Occipital lobe (tissue), 2 donors: ENCODE measurements around the gene DPYSL3. TPM values are rescaled to one million over a fixed set of nuclear protein-coding genes. Genes with fewer than 3 reads are reported as not detected.

Experiments used
- DNase-seq: peaks from one replicate; lab custom pipeline; 2025; lab: John Stamatoyannopoulos, UW
- total RNA-seq: library from RNA; depleted of rRNA; stranded (reverse); fragments of >200 nt; gene quantifications from one replicate; pipeline ENCODE4 v1.2.3, GENCODE V29; 2014

DPYSL3 gene
- total RNA-seq, 1 donor from 2014 or later = 977 TPM

DNA sequence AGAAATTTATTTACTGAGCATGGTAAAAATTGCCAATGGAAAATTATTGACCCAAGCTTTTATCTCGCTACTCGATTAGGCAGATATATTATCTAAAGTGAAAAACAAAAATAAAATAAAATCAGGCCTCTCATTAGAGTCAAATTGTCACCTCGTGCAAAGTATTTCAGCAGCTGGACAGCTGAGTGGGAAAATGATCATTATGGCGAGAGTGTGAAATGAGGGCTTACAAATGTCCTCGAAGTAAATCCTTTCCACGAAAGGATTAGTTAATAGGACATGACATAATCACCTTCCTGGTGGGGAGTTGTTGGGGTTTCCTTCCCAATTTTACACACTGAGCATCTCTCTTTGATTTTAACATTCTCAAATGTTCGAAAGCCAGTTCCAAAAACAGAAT is 5.4 kb upstream of the DPYSL3 start:
- no peak for DNase-seq

DNA sequence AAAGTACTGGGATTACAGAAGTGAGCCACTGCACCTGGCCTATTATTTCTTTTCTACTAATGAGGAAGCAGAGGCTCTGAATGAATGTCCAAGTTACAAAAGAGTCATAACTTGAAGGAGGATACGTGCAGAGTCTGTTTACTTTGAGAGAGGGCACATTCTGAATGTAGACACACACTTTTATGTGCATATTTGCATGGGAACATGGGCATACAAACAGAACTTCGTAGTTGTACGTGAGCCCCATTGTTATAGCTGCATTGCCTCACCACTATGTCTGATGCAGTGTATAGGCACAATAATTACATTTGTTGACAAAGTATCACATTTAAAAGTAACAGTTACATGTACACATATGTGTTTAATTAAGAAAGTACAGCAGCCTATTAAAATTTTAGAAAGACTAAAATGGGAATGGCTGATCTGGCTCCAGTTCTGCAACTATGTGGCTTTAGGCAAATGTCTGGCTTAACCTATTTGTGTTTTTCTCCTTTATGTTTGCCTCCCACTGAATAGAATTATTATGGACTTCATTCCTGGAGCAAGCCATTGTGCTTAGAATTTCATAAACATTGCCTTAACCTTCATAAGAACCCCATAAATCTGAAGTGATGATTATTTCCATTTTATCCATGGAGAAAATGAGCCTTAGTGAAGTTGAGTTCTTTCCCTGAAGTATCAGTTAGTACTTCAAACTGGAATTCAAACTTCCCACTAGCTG is 3.0 kb upstream of the DPYSL3 start:
- DNase-seq = no peak

DNA sequence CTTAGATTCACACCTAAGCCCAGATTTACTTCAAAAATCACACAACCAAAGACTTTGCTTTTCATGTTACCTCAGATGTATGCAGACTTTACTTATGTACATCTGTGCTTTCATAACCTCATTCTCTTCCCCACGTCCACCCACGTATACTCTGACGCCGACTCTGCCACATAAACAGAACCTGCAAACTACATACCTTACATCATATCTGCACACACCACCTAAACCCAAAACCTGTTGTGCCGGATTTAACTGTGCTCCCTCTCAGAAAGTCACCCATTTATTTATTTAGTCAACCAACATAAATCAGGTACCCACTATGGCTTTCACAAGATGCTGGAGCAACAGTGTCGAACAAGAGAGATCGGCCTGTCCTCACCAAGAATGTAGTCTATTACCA is 1.0 kb upstream of the DPYSL3 start:
- no peak for DNase-seq

DNA sequence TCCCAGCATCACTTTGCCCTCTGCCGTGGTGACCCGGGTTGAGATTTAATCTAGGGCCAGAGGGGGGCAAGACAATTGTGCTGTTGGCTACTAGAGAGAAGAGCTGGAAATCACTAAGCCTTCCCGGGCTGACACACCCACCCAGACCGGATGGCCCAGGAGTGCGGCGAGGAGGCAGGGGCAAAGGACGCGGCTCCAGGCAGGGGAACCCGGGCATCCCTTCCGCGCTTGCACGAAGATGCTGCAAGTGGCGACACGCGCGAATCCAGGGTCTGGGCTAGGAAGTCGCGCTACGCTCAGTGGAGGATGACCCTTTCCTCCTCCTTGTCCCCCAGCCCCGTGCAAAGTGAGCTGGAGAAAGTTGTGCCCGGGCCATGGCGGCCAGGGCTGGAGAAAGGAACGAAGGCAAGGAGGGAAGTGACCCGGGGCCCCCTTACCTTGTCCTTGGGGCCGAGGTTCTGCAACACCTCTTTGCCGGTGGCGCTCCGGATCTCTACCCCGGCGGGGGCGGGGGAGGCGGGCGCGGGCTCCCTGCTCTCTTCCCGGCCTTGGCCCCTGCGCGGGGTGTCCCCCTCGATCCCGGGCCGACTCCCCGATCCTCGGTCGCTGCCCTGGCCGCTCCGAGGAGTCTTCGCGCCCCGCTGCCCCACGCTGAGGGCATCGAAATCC is 693 bp downstream of the DPYSL3 start:
- DNase-seq = no peak

DNA sequence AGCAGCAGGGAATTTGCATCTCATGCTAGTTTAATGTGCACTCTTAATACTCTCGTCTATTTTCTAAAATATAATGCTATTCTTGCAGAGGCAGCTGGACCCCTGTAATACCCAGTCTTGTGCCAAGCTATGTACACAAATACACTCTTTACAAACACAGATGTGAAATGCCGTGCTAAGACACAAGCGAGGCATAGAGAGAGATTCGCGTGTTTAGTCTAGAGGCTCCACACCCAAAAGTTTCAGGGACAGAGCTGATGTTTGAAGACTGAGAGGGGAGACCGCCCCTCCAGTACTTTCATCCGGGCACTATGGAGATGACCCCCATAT is 1.2 kb downstream of the DPYSL3 start:
- DNase-seq = no peak

DNA sequence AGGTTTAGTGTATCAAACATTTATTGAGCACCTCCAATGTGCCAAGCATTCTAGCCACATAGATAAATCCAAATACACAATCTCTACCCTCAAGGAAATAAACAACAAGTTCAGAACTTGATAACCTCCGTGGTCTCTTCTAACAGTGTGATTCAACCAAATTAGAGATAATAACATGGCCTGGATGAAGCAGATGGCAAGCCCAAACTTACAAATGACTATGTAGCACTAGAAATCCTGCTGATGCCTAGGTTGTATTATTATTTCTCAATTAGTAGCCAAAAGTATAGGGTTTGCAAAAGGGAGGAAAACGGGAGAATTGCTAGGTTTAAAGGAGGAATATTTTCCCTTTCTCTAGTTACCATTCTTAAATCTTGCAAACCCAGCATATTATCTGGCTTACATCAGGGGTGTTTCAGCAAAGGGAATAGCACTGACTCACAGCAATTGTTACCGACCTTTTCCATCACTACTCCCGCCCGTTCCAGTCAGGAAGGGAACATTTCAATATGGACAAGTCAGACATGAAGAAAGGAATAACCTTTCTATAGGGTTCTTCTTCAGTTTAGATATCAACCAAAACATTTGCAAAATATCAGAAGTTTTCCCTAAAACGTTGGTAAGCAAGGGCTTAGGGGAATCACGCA is 2.3 kb downstream of the DPYSL3 start:
- no peak for DNase-seq

DNA sequence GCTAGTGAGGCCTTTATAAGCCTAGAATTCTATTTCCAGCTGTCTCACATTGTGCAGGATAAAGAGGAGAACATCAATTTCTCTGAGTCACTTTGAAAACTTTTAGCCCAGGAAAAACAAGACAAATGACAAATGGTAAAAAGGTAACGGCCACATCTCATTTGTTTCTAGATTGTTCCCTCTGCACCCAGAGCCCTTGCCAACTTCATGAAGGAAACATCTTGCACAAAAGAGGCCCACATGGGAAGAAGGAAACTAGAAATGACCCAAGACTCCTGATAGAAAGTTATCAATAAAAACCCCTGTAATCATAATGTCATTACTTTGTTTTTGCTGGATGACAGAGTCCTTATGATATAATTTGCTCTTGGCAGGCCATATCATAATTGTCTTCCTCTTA is 5.3 kb downstream of the DPYSL3 start:
- DNase-seq = no peak

DNA sequence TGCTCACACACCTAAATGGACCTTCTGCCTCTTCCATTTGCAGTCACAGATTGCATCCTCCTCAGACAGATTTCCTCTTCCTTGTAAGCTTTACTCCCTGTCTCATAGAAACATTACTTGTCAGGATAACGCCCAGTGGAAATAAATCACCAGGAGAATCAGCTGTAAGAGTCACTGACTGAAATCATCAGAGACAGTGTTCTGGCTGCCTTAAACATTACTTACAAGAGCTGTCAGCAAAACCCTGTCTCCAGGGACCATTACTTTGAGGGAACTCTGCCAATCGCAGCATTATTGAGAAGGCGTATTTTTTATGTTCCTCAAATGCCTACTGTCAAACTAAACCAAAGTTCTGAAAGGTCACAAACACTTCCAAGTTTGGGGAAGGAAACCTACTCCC is 5.9 kb downstream of the DPYSL3 start:
- no peak for DNase-seq

DNA sequence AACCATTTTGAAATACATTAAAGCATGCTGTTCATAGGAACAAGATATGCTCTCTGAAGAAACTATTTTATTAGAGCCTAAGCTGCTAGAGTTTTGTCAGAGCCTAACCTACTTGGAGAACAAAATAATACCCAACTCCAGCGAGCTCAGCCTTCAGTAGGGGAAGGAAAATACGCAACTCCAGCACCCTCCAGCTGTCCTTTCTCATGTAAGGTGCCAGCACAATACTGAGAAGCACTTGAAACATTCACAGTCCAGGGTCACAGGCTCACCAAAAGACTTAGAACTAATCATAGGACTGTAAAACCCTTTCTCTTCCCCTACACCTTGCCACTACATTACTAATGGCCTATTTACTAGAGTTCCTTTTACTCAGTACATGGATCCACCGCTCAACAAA is 18.9 kb downstream of the DPYSL3 start:
- DNase-seq = no peak

DNA sequence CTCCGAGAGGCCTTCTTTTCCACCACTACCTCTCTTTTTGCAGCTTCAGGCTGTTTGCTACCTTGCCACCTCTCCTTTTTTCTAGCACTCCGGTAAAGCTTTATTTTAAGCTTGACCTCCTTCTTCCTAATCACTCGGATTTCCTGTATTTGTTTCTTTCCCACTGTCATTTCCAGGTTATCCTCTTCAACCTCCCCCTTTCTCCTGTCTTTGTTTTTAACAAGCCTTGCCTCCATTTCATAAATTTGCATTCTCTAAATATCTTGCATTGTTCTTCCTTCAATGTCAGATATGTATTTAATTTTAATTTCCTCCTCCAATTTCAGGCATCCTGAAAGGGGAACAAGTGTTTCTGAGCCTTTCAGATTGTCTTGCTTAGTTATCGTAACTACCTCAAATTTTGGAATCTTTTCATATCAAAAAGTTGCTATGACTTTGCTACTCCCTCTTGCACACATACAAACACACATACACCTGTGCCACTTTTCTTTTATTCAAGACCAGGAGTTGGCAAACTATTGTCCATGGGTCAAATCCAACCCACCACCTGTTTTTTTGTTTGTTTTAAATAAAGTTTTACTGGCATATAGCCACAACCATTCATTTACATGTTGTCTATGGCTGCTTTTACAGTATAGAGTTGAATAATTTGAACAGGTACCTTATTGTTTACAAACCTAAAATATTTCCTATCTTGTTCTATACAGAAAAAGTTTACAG is 22.7 kb downstream of the DPYSL3 start:
- DNase-seq = no peak

DNA sequence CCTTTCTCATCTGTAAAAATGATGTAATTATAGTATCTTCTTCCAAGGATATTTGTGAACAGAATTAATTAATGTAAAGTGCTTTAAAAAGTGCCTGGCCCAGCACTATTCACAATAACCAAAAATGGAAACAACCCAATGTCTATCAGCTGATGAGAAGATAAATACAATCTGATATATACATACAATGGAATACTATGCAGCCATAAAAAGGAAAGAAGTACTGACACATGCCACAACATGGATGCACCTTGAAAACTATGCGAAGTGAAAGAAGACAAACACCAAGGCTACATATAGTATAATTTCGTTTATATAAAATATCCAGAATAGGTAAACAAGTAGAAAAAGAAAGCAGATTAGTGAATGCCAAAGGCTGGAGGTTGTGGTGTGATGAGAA is 24.1 kb downstream of the DPYSL3 start:
- no peak for DNase-seq

DNA sequence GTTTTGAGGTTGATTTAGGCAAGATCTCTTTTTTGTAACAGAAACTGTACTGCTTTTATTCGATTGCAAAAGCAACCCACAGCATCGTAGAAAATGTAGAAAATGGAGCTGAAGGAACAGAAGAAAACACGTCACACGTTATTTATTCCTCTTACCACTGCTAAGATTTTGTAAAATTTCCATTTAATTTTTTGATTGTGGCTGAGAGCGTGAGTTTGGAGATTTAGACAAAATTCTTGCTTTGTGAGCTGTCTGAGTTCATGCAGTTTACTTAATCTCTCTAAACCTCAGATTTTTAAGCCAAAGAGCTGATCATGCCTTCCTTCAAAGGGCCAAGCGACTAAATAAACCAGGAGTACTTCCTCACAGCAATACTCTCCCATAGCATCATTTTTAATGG is 24.8 kb downstream of the DPYSL3 start:
- DNase-seq = no peak

DNA sequence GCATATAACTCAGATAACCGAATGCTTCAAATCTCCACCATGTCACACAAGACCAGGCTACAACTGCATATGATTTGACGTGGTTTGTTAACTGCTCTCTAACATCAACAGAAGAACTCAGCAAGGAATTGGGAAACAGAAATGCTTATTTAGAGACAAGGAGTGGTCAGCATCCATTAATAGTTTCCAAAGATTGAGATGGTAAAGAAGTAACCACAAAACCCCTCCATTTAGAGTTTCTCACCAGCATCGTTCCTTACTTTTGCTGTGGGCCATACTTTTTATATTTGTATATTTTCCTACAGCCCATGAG is 25.2 kb downstream of the DPYSL3 start:
- DNase-seq = no peak

DNA sequence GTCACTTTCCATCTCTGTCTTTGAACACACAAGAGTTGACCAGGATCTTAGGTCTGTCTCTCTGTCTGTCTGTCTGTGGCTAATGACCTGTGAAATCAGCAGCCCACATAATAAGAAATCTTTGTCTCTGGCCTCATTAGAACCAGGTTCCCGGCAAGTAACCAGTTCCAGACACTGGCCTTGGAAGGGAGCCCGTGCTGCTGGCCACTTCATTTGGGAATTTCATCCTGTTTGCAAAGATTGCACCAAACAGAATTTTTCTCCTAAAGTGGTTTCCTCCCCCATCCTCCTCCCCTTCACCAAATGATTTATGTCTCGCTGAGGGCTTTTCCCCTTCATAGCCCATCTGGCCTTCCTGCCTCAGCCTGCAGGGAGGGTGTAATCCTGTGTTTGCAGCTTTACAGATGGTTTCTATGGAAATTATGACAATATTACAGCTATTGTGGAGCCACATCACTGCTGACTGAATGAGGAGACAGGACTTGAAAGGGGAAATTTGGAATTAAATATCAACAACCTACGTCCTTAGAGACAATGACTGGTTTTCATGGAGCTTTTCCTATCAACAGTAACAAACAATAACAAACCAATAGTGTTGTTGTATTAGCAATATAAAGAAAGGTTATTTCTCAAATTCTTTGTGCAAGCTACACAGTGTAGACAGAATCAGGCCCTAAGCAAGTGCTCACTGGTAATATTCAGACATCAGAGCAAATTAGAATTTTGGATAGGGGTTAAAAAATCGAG is 25.7 kb downstream of the DPYSL3 start:
- DNase-seq = no peak

DNA sequence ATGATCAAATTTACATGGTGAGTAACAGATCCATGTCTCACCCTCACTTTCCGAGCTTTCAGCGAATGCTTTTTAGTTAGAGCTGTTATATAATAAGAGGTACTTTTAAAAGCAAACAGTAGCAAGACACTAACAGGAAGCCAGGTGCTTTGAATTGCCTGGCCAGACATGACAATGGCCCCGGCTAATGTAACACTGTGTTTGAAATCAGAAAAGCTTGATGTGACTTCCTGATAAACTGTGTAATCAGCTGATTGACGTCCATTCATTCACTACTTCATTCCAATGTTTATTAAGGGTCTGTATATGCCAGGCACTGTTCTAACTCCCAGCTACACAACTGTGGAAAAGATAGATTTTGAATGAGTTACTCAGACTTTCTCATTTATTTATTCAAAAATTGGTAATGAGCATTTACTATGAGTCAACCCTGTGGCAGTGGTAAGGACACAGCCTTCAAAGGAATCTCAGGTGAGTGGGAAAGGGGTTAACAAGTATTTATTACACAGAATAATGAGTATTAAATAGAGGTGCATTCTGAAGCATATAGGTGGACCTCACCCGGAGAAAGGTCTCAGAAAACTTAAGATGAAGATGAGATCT is 26.6 kb downstream of the DPYSL3 start:
- DNase-seq = no peak

DNA sequence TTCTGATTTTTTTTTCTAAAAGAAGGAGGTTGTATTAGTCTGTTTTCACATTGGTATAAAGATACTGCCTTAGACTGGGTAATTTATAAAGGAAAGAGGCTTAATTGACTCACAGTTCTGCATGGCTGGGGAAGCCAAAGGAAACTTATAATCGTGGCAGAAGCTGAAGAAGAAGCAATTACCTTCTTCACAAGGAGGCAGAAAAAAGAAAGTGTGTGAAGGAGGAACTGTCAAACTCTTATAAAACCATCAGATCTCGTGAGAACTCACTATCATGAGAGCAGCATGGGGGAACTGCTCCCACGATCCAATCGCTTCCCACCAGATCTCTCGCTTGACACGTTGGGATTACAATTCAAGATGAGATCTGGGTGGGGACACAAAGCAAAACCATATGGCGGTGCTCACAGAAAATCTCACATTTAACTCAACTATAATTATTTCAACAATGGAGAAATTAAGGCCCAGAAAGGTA is 27.1 kb downstream of the DPYSL3 start:
- no peak for DNase-seq

DNA sequence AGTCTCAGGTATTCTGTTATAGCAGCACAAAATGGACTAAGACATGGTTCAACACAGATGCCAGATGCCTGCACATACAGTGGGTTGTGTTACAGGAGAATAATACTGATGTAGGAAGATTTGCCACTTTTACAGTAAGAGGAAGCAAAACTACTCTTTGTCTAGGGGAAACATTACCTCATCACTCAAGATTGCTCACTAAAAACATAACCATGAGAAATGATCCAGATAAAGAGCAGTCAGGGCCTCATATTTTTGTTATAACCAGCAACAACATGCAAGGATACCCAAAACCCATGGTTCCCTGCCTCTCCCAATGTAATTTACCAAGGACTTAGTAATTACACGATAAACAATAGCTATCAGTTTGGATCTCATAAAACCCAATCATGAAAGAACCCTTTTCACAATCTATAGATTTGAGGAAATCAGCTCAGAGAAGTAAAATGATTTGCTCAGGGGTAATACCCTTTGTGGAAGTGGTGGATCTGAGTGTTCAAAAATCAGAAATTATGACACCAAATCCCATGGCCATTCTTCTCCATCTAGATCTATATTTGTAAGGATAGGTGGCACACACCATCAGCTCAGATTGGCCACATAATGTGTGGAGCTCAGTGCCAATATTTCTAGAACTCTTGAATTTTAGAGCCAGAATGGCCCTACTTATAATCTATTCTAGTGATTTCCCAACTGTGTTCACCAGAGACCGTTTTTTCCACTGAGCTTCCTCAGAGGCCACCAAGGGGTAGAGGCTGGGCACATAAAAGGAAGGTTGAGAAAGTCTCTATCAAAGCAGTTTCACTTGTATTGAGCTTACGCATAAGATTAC is 27.8 kb downstream of the DPYSL3 start:
- DNase-seq = no peak

DNA sequence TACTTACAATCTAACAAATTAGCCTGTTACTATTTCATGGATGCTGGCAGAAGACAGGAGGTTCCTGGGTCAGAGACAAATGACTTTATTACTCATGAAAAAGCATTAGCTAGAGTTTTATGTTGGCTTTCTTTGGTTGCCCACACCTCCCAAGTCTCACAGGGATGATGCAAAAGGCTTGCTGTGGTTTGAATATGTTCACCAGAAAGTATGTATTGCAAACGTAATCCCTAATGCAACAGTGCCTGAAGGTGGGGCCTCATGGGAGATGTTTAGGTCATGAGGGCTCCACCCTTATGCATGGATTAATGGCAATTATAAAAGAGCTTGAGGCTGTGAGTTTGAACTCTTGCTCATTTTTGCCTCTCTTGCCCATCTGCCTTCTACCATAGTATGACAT is 28.5 kb downstream of the DPYSL3 start:
- no peak for DNase-seq

DNA sequence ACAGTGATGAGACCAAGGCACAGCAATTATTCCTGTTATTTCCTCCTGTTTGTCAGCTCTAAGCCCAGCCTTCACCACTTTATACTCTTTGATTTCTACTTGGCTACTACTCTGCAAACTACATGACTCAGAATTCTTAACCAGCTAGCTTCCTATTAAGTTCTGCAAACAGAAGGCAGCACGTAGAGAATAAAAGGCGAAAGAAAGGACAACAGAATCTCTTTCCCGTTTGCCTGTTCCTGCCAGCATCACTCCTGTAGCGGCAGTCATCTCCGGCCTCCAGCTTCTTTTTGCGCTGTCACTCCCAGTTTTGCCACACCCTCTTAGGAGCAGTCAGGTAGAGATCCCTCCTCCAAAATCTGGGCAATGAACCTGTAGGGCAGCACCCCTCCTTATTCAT is 29.9 kb downstream of the DPYSL3 start:
- DNase-seq = no peak

DNA sequence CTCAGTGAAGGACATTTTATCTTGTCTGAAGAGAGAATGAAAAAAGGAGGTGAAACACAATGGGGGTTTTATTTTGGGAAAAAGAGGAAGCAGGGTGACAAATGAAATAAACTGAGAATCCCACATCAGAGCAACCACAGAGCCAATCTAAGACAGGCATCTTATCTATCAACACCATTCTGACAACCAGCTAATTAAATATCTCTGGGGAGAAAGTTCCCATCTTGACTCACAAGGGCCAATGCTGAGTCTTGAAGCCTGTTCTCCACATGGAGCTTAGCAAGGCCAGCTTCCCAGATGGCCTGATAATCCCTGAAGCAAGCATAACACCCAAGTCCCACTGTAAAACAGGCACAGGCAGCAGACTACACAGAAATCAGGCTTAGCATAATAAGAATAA is 30.4 kb downstream of the DPYSL3 start:
- no peak for DNase-seq
